KMS-11 (cell line): ENCODE results near the gene LLGL1.

ENCODE experiments used
- H2AFZ ChIP-seq: fragments of 200-600 bp; sonication (generic); 2 replicates; pipeline ENCODE4 v1.6.1; 2016; ENCODE audit warnings: antibody characterized with exemption, mixed run types, low read depth
- H3K27ac ChIP-seq: fragments of 200-600 bp; sonication (generic); 2 replicates; pipeline ENCODE4 v1.6.1; 2016; ENCODE audit warnings: mild to moderate bottlenecking, mixed run types
- H3K27me3 ChIP-seq: fragments of 200-600 bp; sonication (generic); 2 replicates; pipeline ENCODE4 v1.6.1; 2017; ENCODE audit warnings: mild to moderate bottlenecking, low read depth, mixed run types, moderate library complexity; ENCODE audit not compliant: insufficient read depth
- H3K36me3 ChIP-seq: fragments of 200-600 bp; sonication (generic); 2 replicates; pipeline ENCODE4 v1.6.1; 2017; ENCODE audit warnings: mild to moderate bottlenecking, mixed run types; ENCODE audit not compliant: insufficient read depth
- H3K4me1 ChIP-seq: fragments of 200-600 bp; sonication (generic); 2 replicates; pipeline ENCODE4 v1.6.1; 2016; ENCODE audit warnings: mild to moderate bottlenecking, low read depth, mixed run types; ENCODE audit not compliant: poor library complexity, severe bottlenecking
- H3K4me2 ChIP-seq: fragments of 200-600 bp; sonication (generic); 2 replicates; pipeline ENCODE4 v1.7.0; 2016; ENCODE audit warnings: mild to moderate bottlenecking, mixed run types
- H3K4me3 ChIP-seq: fragments of 200-600 bp; sonication (generic); IDR thresholded peaks from 2 replicates; pipeline ENCODE4 v1.6.1; 2017; ENCODE audit warnings: low read depth, low read length, mixed read lengths; ENCODE audit not compliant: insufficient read depth
- H3K79me2 ChIP-seq: fragments of 200-600 bp; sonication (generic); 2 replicates; pipeline ENCODE4 v1.6.1; 2016; ENCODE audit warnings: low read depth, mixed run types; ENCODE audit not compliant: insufficient read depth
- H3K9ac ChIP-seq: fragments of 200-600 bp; sonication (generic); 2 replicates; pipeline ENCODE4 v1.6.1; 2016; ENCODE audit warnings: mild to moderate bottlenecking, mixed run types
- H4K20me1 ChIP-seq: fragments of 200-600 bp; sonication (generic); 2 replicates; pipeline ENCODE4 v1.6.1; 2016; ENCODE audit warnings: mild to moderate bottlenecking, mixed run types; ENCODE audit not compliant: insufficient read depth
- CTCF ChIP-seq: fragments of 200-600 bp; sonication (generic); conservative IDR thresholded peaks from 2 replicates; pipeline ENCODE4 v1.6.1; 2017; ENCODE audit warnings: low read depth, mild to moderate bottlenecking, antibody characterized with exemption, low read length, moderate library complexity, mixed read lengths

The LLGL1 gene

GRCh38 chr17:18190628-18191235 lies 34.7 kb upstream of the LLGL1 start:
- no peak for TF ChIP-seq CTCF
- Histone ChIP-seq H3K4me1 (peaks cover 25% of the 10 kb centered on the region), H3K4me2 (no peak overlapping the region), H3K79me2 (peaks cover 51% of the 10 kb centered on the region), H3K27me3 (no peaks in the 10 kb centered on the region), H3K36me3 (0 out of 2 replicates have a peak, but pooled peaks cover 2% of the 10 kb centered on the region), H3K9ac (no peak overlapping the region), H4K20me1 (no peaks in the 10 kb centered on the region; the same call in 1 of the 2 replicates), H2AFZ (no peak overlapping the region), H3K4me3 (no peak overlapping the region), H3K27ac (no peak overlapping the region)

- H3K9ac ChIP-seq: no peak overlapping the region
- TF ChIP-seq CTCF: no peak
- H3K4me3 ChIP-seq: no peak overlapping the region
- no peaks in the 10 kb centered on the region for H3K27me3 ChIP-seq
- no peak overlapping the region for H3K4me2 ChIP-seq
- 0 out of 2 replicates have a peak, but pooled peaks cover 4% of the 10 kb centered on the region for H3K36me3 ChIP-seq
- H3K27ac ChIP-seq: no peak overlapping the region
- no peaks in the 10 kb centered on the region; the same call in 1 of the 2 replicates for H4K20me1 ChIP-seq
- peaks cover 46% of the 10 kb centered on the region for H3K79me2 ChIP-seq
- H2AFZ ChIP-seq: no peak overlapping the region
- H3K4me1 ChIP-seq: peaks cover 20% of the 10 kb centered on the region
Measured at GRCh38 chr17:18191236-18191667, 34.2 kb upstream of the LLGL1 start.

GRCh38 chr17:18191967-18192366 lies 33.5 kb upstream of the LLGL1 start:
- Histone ChIP-seq H2AFZ (no peak overlapping the region), H3K4me2 (no peak overlapping the region), H3K4me1 (peaks cover 12% of the 10 kb centered on the region), H3K9ac (no peak overlapping the region), H4K20me1 (no peaks in the 10 kb centered on the region), H3K27me3 (no peaks in the 10 kb centered on the region), H3K79me2 (peaks cover 38% of the 10 kb centered on the region), H3K36me3 (0 out of 2 replicates have a peak, but pooled peaks cover 4% of the 10 kb centered on the region), H3K4me3 (no peak overlapping the region), H3K27ac (no peak overlapping the region)
- no peak for TF ChIP-seq CTCF

- Histone ChIP-seq H3K27me3 (no peaks in the 10 kb centered on the region), H2AFZ (no peak overlapping the region), H3K9ac (no peak overlapping the region), H3K4me3 (no peak overlapping the region), H3K36me3 (0 out of 2 replicates have a peak, but pooled peaks cover 4% of the 10 kb centered on the region), H4K20me1 (no peaks in the 10 kb centered on the region), H3K27ac (no peak overlapping the region), H3K4me2 (no peak overlapping the region), H3K79me2 (peaks cover 15% of the 10 kb centered on the region; the same call in 1 of the 2 replicates), H3K4me1 (no peaks in the 10 kb centered on the region)
- no peak for TF ChIP-seq CTCF
Measured at GRCh38 chr17:18194394-18194793, 31.0 kb upstream of the LLGL1 start.
